HG02973 (cell line): ENCODE data around the gene KIF9.
"Not testable (repeated sequence)": the region's sequence is repeated elsewhere in the genome, so short reads cannot be mapped to it uniquely, and the experiment has no call there.

Source experiments
- ATAC-seq: cut with Tn5 transposase; IDR thresholded peaks from one replicate; pipeline ENCODE4 v1.9.1; 2021; ENCODE audit warnings: moderate library complexity; ENCODE audit not compliant: unreplicated experiment

Gene KIF9

GRCh38 chr3:47295322-47295721 lies 12.7 kb upstream of the KIF9 start:
- ATAC-seq, result no peak

- no peak for ATAC-seq
Observed at GRCh38 chr3:47294392-47294791, 11.8 kb upstream of the KIF9 start.

- ATAC-seq, result no peak
Observed at GRCh38 chr3:47293822-47294221, 11.2 kb upstream of the KIF9 start.

GRCh38 chr3:47291754-47292420 lies 9.3 kb upstream of the KIF9 start:
- ATAC-seq, result not testable (repeated sequence)

GRCh38 chr3:47291158-47291753 lies 8.7 kb upstream of the KIF9 start:
- ATAC-seq, result no peak

- ATAC-seq, result no peak
Observed at GRCh38 chr3:47288966-47289910, 6.6 kb upstream of the KIF9 start.

GRCh38 chr3:47283591-47284364 lies 1.2 kb upstream of the KIF9 start:
- ATAC-seq, result no peak

GRCh38 chr3:47283193-47283537 lies 566 bp upstream of the KIF9 start:
- ATAC-seq, result no peak

- no peak for ATAC-seq
Observed at GRCh38 chr3:47280519-47280918, 2.1 kb downstream of the KIF9 start.

- ATAC-seq, result no peak
Observed at GRCh38 chr3:47276558-47276957, 6.0 kb downstream of the KIF9 start.

- no peak for ATAC-seq
Observed at GRCh38 chr3:47274652-47275051, 7.9 kb downstream of the KIF9 start.

- ATAC-seq, result no peak
Observed at GRCh38 chr3:47273564-47273963, 9.0 kb downstream of the KIF9 start.

- ATAC-seq, result no peak
Observed at GRCh38 chr3:47270526-47270925, 12.1 kb downstream of the KIF9 start.

- ATAC-seq, result no peak
Observed at GRCh38 chr3:47267490-47267824, 15.1 kb downstream of the KIF9 start.

GRCh38 chr3:47266709-47267489 lies 15.7 kb downstream of the KIF9 start:
- ATAC-seq, result no peak

- no peak for ATAC-seq
Observed at GRCh38 chr3:47265725-47266428, 16.7 kb downstream of the KIF9 start.

- no peak for ATAC-seq
Observed at GRCh38 chr3:47265008-47265407, 17.6 kb downstream of the KIF9 start.

GRCh38 chr3:47261301-47261700 lies 21.3 kb downstream of the KIF9 start:
- no peak for ATAC-seq

GRCh38 chr3:47260605-47261004 lies 22.0 kb downstream of the KIF9 start:
- ATAC-seq, result no peak

- no peak for ATAC-seq
Observed at GRCh38 chr3:47259114-47259513, 23.5 kb downstream of the KIF9 start.
